H9 (cell line): ENCODE measurements around the gene NSUN2. TPM values are rescaled to one million over a fixed set of nuclear protein-coding genes. Genes with fewer than 3 reads are reported as not detected.

ENCODE experiments used
- DNase-seq: peaks from one replicate; pipeline ENCODE4 v3.0.0-alpha.2; 2017
- H2AFZ ChIP-seq: one replicate; pipeline ENCODE4 v1.6.1; 2013; ENCODE audit warnings: mild to moderate bottlenecking, low read length, control low read depth, moderate library complexity
- H2AK5ac ChIP-seq: 2 replicates; pipeline ENCODE4 v1.6.1; 2013; ENCODE audit warnings: low read length, control low read depth, mixed read lengths; ENCODE audit not compliant: insufficient read length
- H2BK120ac ChIP-seq: one replicate; pipeline ENCODE4 v1.6.1; 2013; ENCODE audit warnings: low read depth, mild to moderate bottlenecking, low read length, control low read depth, inconsistent platforms; ENCODE audit not compliant: poor library complexity, severe bottlenecking
- H2BK12ac ChIP-seq: 2 replicates; pipeline ENCODE4 v1.6.1; 2013; ENCODE audit warnings: low read length, control low read depth, mixed read lengths, low read depth; ENCODE audit not compliant: insufficient read length
- H2BK15ac ChIP-seq: 2 replicates; pipeline ENCODE4 v1.6.1; 2013; ENCODE audit warnings: low read depth, low read length, control low read depth
- H2BK20ac ChIP-seq: one replicate; pipeline ENCODE4 v1.6.1; 2013; ENCODE audit warnings: low read depth, mild to moderate bottlenecking, low read length, control low read depth, inconsistent platforms; ENCODE audit not compliant: poor library complexity, severe bottlenecking
- H2BK5ac ChIP-seq: 2 replicates; pipeline ENCODE4 v1.6.1; 2013; ENCODE audit warnings: low read length, control low read depth, mixed read lengths; ENCODE audit not compliant: insufficient read length
- H3K14ac ChIP-seq: 2 replicates; pipeline ENCODE4 v1.6.1; 2013; ENCODE audit warnings: low read length, control low read depth; ENCODE audit not compliant: insufficient read depth
- H3K18ac ChIP-seq: 2 replicates; pipeline ENCODE4 v1.6.1; 2013; ENCODE audit warnings: low read depth, mild to moderate bottlenecking, mixed read lengths, low read length, control low read depth; ENCODE audit not compliant: insufficient read length
- H3K23ac ChIP-seq: 2 replicates; pipeline ENCODE4 v1.6.1; 2013; ENCODE audit warnings: low read length, control low read depth, mixed read lengths, low read depth; ENCODE audit not compliant: insufficient read length
- H3K23me2 ChIP-seq: 2 replicates; pipeline ENCODE4 v1.6.1; 2013; ENCODE audit warnings: low read depth, mild to moderate bottlenecking, mixed read lengths, low read length, control low read depth; ENCODE audit not compliant: insufficient read length, poor library complexity, severe bottlenecking
- H3K27ac ChIP-seq: 2 replicates; pipeline ENCODE4 v1.5.1; 2013; ENCODE audit warnings: low read length, control low read depth, mixed read lengths, low read depth; ENCODE audit not compliant: insufficient read length
- H3K27me3 ChIP-seq: 2 replicates; pipeline ENCODE4 v1.6.1; 2013; ENCODE audit warnings: low read length, control low read depth, inconsistent platforms; ENCODE audit not compliant: insufficient read depth
- H3K4ac ChIP-seq: 2 replicates; pipeline ENCODE4 v1.6.1; 2013; ENCODE audit warnings: low read depth, mild to moderate bottlenecking, control low read depth, inconsistent platforms, low read length, moderate library complexity
- H3K4me1 ChIP-seq: 2 replicates; pipeline ENCODE4 v1.6.1; 2013; ENCODE audit warnings: low read length, control low read depth, inconsistent platforms; ENCODE audit not compliant: insufficient read depth
- H3K4me2 ChIP-seq: 2 replicates; pipeline ENCODE4 v1.6.1; 2013; ENCODE audit warnings: low read length, control low read depth, mixed read lengths; ENCODE audit not compliant: insufficient read length, insufficient read depth
- H3K56ac ChIP-seq: 2 replicates; pipeline ENCODE4 v1.6.1; 2013; ENCODE audit warnings: low read depth, mild to moderate bottlenecking, mixed read lengths, low read length, control low read depth; ENCODE audit not compliant: insufficient read length
- H3K79me1 ChIP-seq: 2 replicates; pipeline ENCODE4 v1.6.1; 2013; ENCODE audit warnings: low read depth, mild to moderate bottlenecking, moderate library complexity, low read length, control low read depth, inconsistent platforms; ENCODE audit not compliant: insufficient read depth, poor library complexity, severe bottlenecking
- H3K79me2 ChIP-seq: 2 replicates; pipeline ENCODE4 v1.6.1; 2013; ENCODE audit warnings: low read length, control low read depth, inconsistent platforms; ENCODE audit not compliant: insufficient read depth
- H3K9ac ChIP-seq: 2 replicates; pipeline ENCODE4 v1.6.1; 2013; ENCODE audit warnings: low read length, control low read depth, mixed read lengths; ENCODE audit not compliant: insufficient read length; ENCODE audit errors: extremely low read depth
- H3K9me3 ChIP-seq: one replicate; pipeline ENCODE4 v1.6.1; 2013; ENCODE audit warnings: low read depth, low read length, inconsistent platforms; ENCODE audit not compliant: control insufficient read depth
- H3T11ph ChIP-seq: one replicate; pipeline ENCODE4 v1.6.1; 2013; ENCODE audit warnings: mild to moderate bottlenecking, low read length, control low read depth, inconsistent platforms
- H4K20me1 ChIP-seq: one replicate; pipeline ENCODE4 v1.6.1; 2013; ENCODE audit not compliant: control insufficient read depth, insufficient read length, insufficient read depth
- H4K5ac ChIP-seq: 2 replicates; pipeline ENCODE4 v1.6.1; 2013; ENCODE audit warnings: low read depth, mild to moderate bottlenecking, mixed read lengths, low read length, control low read depth; ENCODE audit not compliant: insufficient read length
- H4K8ac ChIP-seq: replicated peaks from 2 replicates; pipeline ENCODE4 v1.6.1; 2013; ENCODE audit warnings: low read length, control low read depth, mixed read lengths, low read depth; ENCODE audit not compliant: insufficient read length
- H4K91ac ChIP-seq: 2 replicates; pipeline ENCODE4 v1.6.1; 2013; ENCODE audit warnings: low read depth, mild to moderate bottlenecking, moderate library complexity, mixed read lengths, low read length, control low read depth; ENCODE audit not compliant: insufficient read length
- H3K27ac Mint-ChIP-seq, 3 experiments: 2 replicates in 2 of 3; 3 replicates in 1 of 3; pipeline ENCODE4 v1.8.0; 2020 to 2021; ENCODE audit warnings: mixed read lengths in 3 of 3, mild to moderate bottlenecking in 1 of 3, moderate library complexity in 1 of 3
- H3K27me3 Mint-ChIP-seq: 2 replicates; pipeline ENCODE4 v1.8.0; 2021; ENCODE audit warnings: low read depth, mild to moderate bottlenecking, moderate library complexity, mixed read lengths
- H3K36me3 Mint-ChIP-seq, 3 experiments: 2 replicates in 2 of 3; 3 replicates in 1 of 3; pipeline ENCODE4 v1.8.0; 2020 to 2021; ENCODE audit warnings: low read depth in 3 of 3, mixed read lengths in 3 of 3; ENCODE audit not compliant: insufficient read depth in 1 of 3
- H3K4me1 Mint-ChIP-seq, 2 experiments: 2 replicates each; pipeline ENCODE4 v1.8.0; 2020; ENCODE audit warnings: mixed read lengths in 2 of 2
- H3K4me3 Mint-ChIP-seq, 2 experiments: 2 replicates in 1 of 2; 3 replicates in 1 of 2; pipeline ENCODE4 v1.8.0; 2020 to 2021; ENCODE audit warnings: mild to moderate bottlenecking in 2 of 2, mixed read lengths in 2 of 2, moderate library complexity in 1 of 2
- H3K9me3 Mint-ChIP-seq, 2 experiments: 2 replicates in 1 of 2; 3 replicates in 1 of 2; pipeline ENCODE4 v1.8.0; 2020; ENCODE audit warnings: mild to moderate bottlenecking in 2 of 2, mixed read lengths in 2 of 2, moderate library complexity in 1 of 2
- WGBS: extraction: QIAGEN DNeasy Blood & Tissue Kit; methylation state at CpG from one replicate; pipeline ENCODE4 v1.1.7; 2013; ENCODE audit warnings: missing lambda C conversion rate, low lambda C conversion rate, mixed read lengths; ENCODE audit not compliant: insufficient read length; ENCODE audit errors: extremely low coverage; 5-methylcytosine and 5-hydroxymethylcytosine counted together
- total RNA-seq: library from RNA; stranded (reverse); gene quantifications from 2 replicates; pipeline ENCODE4 v1.2.1, GENCODE V29; 2021
- TF ChIP-seq, protein P1 (sequence below): fragments of 200-600 bp; sonication (generic); conservative IDR thresholded peaks from 3 replicates; pipeline ENCODE4 v1.8.0; 2021; ENCODE audit warnings: antibody characterized with exemption, mild to moderate bottlenecking

The NSUN2 gene
- total RNA-seq, 1 experiment from 2014 or later = 115 TPM

DNA sequence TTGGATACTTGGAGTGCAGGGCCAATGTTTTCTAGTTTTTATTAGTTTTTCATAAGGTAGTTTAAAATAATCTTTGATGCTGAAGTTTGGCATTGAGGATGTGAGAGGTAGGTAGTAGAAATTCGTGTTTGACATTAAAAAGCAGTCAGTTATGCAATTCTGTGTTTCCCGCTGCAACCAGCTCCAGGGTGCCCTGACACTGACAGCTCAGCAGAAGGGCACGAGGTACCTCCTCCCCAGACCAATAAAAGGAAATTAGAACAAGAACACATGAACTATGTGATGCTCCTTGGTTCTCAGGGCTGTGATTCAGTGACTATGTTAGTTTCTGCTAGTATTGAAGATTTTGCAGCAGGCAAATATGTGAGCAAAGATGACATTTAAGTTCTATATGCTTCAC is 40.2 kb downstream of the NSUN2 start:
- H2BK20ac ChIP-seq = no peak overlapping the region
- no peak overlapping the region for H4K8ac ChIP-seq
- no peak overlapping the region for H3K4ac ChIP-seq
- peaks cover 5 to 15% (median 13%) of the 10 kb centered on the region in 3 experiments; a peak in 6 of 7 replicates for H3K36me3 Mint-ChIP-seq
- H4K91ac ChIP-seq = no peak overlapping the region
- no peak overlapping the region for H2AFZ ChIP-seq
- no peaks in the 10 kb centered on the region for H4K20me1 ChIP-seq
- H3K9me3 ChIP-seq = no peaks in the 10 kb centered on the region
- H3K9me3 Mint-ChIP-seq = no peaks in the 10 kb centered on the region
- H3K9ac ChIP-seq = no peak overlapping the region
- H3K4me2 ChIP-seq = no peak overlapping the region
- WGBS = no CpG with 5 or more reads among the region's 3 CpGs
- no peaks in the 10 kb centered on the region for H3K79me1 ChIP-seq
- H2BK15ac ChIP-seq = no peak overlapping the region
- no peak overlapping the region for H2BK120ac ChIP-seq
- H3K27me3 ChIP-seq = no peaks in the 10 kb centered on the region
- no peak overlapping the region for H3K27ac Mint-ChIP-seq
- no peaks in the 10 kb centered on the region for H3K23me2 ChIP-seq
- H3K4me1 ChIP-seq = no peaks in the 10 kb centered on the region
- no peak overlapping the region for H3K14ac ChIP-seq
- 0 out of 4 replicates have a peak, but pooled peaks cover 0 to 2% of the 10 kb centered on the region in 2 experiments for H3K4me1 Mint-ChIP-seq
- H2AK5ac ChIP-seq = no peak overlapping the region
- TF ChIP-seq, protein P1, sequence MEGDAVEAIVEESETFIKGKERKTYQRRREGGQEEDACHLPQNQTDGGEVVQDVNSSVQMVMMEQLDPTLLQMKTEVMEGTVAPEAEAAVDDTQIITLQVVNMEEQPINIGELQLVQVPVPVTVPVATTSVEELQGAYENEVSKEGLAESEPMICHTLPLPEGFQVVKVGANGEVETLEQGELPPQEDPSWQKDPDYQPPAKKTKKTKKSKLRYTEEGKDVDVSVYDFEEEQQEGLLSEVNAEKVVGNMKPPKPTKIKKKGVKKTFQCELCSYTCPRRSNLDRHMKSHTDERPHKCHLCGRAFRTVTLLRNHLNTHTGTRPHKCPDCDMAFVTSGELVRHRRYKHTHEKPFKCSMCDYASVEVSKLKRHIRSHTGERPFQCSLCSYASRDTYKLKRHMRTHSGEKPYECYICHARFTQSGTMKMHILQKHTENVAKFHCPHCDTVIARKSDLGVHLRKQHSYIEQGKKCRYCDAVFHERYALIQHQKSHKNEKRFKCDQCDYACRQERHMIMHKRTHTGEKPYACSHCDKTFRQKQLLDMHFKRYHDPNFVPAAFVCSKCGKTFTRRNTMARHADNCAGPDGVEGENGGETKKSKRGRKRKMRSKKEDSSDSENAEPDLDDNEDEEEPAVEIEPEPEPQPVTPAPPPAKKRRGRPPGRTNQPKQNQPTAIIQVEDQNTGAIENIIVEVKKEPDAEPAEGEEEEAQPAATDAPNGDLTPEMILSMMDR = no peak
- no peak overlapping the region for H2BK12ac ChIP-seq
- H3K18ac ChIP-seq = no peak overlapping the region
- no peak overlapping the region for H3K4me3 Mint-ChIP-seq
- H3K27ac ChIP-seq = no peak overlapping the region
- H3K56ac ChIP-seq = no peak overlapping the region
- no peaks in the 10 kb centered on the region for H3K79me2 ChIP-seq
- H3T11ph ChIP-seq = no peak overlapping the region
- H3K23ac ChIP-seq = no peak overlapping the region
- no peak overlapping the region for H4K5ac ChIP-seq
- peaks cover 2% of the 10 kb centered on the region; the same call in 1 of the 2 replicates for H3K27me3 Mint-ChIP-seq
- no peak for DNase-seq
- no peak overlapping the region for H2BK5ac ChIP-seq
